NCI-H526 (cell line): Measurements from ENCODE around the gene MATN1.
"Not testable (repeated sequence)": the region's sequence is repeated elsewhere in the genome, so short reads cannot be mapped to it uniquely, and the experiment has no call there.

Experiments
- DNase-seq, 2 experiments: peaks; one replicate each; lab custom pipeline; 2025; lab: John Stamatoyannopoulos, UW

Gene MATN1, protein sequence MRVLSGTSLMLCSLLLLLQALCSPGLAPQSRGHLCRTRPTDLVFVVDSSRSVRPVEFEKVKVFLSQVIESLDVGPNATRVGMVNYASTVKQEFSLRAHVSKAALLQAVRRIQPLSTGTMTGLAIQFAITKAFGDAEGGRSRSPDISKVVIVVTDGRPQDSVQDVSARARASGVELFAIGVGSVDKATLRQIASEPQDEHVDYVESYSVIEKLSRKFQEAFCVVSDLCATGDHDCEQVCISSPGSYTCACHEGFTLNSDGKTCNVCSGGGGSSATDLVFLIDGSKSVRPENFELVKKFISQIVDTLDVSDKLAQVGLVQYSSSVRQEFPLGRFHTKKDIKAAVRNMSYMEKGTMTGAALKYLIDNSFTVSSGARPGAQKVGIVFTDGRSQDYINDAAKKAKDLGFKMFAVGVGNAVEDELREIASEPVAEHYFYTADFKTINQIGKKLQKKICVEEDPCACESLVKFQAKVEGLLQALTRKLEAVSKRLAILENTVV

DNA sequence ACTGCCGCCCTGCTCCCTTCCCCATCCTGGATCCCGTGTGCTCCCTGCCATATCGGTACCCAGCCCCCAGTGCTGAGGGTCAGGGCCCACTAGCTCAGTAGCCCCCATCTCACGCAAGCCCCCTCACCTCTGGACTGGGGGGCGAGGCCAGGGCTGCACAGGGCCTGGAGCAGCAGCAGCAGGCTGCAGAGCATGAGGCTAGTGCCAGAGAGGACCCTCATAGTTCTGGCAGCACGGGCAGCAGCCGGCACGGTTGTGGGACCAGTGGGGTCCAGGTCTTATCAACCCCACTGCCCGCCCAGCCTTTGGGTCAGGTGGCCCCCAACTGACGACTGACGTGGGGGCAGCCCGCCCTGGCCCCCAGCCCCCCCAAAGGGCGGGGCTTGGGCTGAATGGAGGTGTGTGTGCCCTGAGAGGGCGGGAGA is at the start of gene MATN1:
MATN1 (minus strand) TSS at position 255 of the 425 bp plus-strand sequence; CDS start at position 221, 34 bp downstream.
- no peak for DNase-seq

DNA sequence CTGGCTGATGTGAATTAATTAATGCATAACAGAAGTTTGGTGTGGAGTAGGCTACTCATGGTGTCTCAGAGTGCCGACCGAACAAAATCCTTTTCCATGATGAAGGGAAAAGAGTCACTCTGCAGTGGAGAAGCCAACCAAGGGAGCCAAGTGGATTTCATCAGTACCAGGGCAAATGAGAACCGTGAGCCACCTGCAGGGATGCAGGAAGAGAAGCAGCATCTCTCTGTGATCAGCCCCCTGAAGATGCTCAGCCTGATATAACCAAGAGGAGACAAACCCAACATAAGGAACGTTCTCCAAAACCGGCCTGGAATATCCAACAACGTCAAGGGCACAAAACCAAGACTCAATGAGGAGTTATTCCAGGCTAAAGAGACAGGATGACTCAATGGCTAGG is 47.6 kb upstream of the MATN1 start:
- no peak for DNase-seq

DNA sequence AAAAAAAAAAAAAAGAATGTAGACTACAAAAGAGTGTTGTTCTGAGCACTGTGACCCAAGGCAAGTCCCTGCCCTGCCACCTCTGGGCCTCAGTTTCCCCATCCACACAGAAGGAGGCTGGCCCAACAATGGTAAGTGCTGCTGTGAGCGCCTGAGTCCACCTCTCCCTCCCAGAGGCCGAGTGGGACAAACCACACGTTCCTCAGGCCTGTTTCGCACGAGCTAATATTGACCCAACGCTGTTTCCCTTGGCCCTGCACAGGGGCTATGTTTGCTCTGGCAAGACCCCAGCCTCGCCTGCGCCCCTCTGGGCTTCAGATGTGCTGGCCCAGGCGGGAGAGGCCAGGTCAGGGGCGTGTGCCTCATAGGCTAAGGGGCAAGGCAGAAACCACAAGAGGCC is 46.8 kb upstream of the MATN1 start:
- no peak for DNase-seq

DNA sequence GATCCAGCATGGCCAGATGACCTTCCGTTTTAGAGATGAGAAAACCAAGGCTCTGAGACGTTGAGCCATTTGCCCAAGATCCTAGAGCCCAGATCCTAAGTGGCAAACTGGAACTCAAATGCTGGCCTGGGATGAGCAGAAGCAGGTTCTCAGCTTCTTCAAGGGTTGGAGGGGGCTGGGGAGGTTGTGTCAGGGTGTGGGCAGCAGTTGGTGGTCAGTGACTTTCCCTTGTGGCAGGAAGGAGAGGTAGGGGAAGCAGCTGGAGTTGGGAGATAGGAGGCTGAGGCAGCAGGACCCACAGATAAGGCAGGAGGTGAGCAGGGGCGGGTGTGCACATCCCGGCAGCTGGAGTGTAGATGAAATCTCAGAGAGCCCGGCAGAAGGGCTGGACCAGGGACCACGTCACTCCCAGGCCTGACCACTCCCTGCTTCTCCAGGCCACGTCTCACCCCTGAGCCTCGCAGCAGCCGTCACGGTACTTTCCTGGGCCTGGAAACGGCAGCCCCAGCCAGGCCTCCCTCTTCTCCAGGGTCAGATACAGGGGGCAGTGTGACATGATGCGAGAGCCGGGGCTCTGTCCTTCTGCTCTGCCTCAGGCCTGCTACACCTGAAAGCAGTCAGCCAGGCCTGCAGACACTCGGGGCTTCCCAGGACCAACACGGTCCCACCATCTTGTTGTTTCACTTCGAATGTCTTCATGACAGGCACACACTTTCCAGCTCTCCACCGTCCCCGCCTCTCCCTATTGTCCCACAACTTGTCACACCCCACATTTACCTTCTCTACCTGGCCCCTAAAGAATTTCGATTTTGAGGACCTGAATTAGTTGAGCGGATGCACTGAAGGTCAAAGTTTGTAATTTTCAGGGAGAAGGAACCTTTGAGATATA is 45.7 kb upstream of the MATN1 start:
- no peak for DNase-seq

DNA sequence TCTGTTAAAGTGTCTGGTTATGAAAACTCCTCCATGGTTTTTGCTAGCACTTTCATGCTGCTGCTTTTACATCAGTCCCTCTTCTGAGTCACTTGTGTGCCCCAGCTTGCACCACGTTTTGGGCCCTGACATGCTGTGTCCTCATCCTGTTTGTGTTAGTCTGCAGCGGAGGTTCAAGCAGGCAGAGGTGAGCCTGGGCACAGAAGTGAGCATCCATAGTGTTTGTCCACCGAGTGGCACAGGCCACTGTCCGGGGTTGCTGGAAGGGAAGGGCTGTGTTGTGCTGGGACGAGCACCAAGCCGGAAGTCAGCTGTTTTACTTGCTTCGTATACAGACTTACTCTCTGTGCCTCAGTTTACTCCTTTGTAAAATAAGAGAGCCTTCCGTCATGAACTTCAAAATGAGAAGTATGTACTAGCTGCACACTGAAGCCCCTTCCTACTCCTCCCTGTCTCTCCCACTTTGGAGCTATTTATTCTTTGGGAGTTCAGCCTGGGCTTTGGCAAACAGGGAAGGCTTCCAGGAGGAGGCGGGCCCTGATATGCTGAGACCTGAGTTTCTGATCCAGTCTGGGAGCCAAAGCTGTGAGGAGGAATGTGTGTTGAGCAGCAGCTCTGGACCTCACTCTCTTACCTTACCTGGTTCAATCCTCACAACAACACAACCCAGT is 44.9 kb upstream of the MATN1 start:
- no peak for DNase-seq

DNA sequence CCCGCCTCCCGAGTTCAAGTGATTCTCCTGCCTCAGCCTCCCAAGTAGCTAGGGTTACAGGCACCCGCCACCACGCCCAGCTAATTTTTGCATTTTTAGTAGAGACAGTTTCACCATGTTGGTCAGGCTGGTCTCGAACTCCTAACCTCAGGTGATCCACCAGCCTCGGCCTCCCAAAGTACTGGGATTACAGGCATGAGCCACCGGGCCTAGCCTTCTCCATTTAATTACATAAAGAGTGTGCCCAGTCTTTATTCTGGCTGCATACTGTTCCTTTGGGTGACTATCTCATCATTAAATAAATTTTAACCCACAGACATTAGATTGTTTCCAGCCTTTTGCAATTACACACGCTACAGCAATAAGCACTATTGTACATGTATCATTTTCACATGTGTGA is 43.6 kb upstream of the MATN1 start:
- DNase-seq: not testable (repeated sequence)

DNA sequence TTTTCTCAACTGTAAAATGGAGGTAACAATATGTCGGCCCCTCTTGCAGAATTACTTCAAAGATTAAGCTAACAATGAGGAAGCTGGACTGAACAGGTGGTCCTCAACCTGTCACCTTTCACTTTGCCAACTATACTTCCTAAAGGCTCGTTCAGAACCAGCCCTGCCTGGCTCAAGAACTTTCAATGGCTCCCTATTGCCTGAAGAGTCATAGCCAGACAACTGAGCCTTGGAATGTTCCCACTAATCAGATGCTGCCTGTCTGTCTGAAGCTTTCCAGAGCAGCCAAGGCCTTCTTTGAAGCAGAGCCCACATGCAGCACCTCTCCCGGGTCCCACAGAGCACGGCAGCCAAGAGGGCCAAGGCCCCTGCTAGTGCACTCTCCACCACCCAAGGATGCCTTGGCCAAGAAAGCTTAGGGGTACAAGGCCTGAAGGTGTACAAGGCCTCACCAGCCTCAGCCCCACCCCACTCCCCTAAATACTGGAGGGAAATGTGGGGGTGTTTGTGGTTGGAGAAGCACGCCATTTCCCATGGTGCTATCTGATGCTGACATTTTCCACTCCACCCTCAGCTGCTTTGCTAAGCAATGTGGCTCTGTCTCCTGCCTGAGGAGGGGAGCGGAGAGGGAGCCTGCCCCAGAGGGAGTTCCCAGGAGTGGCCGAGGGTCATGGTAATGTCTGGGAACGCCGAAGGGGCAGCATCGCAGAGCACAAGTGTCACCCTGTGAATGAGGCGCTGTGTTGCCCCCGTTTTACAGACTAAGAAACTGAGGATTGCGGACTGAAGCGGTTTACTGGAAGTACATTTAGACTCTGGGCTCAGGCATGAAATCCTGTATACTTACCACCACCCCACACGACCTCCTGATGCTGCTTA is 42.4 kb upstream of the MATN1 start:
- no peak for DNase-seq

DNA sequence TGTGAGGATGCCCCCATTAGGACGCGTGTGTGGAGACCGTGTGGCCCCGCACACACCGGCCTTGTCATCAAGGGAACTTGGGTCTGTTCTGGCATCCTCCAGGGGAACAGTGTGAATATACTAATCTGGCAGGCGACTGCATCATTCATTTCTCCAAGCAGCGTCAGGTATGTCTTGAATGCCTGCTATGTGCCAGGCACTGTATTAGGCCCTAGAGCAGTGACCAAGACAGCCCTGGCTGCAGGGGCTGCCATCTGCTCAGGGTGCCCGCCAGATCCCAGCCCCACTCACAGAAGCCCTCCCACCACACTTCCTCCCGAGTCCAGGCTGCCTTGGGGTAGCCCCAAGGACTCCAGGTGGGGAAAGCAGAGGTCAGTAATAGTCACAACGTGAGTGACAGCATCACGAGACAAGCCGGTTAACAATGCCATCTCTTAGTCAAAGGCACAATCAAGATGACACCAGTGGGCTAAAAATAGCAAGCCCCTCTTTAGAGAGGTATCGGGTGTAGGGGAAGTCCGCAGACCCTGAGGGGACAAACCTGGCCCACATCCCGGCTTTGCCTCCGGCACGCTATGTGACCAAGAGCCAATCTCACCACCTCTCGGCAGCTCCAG is 41.7 kb upstream of the MATN1 start:
- DNase-seq: no peak

DNA sequence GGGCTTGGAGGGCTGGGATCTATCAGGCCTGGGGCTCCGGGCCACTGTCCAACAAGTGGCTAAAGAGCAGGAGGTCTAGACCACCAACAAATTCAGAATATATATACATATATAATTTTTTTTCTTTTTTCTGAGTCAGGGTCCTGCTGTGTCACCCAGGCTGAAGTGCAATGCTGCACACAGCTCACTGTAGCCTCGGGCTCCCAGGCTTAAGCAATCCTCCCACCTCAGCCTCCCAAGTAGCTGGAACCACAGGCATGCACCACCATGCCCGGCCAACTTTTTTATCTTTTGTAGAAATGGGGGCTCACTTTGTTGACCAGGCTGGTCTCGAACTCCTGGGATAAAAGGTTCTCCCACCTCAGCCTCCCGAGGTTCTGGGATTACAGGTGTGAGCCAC is 41.0 kb upstream of the MATN1 start:
- no peak for DNase-seq

DNA sequence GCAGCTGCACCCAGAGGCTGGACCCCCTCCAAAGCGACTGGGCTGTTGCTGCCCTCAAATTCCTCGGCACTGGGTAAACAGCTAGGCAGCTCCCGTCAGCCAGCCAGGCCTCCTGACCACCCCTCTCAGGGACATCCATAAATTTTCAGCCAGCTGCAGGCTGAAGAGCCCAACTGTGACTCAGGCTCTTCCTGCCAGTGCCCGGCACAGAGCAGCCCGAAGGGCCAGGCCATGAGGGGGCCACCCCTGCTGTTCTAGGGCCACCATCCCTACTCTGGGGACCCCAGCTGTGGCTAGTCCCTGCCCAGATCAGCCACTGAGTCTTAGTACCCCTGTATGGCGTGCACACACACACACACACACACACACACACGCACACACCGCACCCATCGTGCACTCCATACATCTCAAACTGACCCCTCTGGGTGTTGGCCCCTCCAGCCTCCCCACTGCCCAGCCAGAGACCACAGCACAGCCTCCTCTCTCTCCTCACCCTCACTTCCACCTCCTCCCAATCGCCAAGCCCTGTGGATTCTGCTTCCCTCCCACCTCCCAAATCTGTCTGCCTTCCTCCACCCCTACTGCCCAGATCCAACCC is 40.4 kb upstream of the MATN1 start:
- DNase-seq: no peak

DNA sequence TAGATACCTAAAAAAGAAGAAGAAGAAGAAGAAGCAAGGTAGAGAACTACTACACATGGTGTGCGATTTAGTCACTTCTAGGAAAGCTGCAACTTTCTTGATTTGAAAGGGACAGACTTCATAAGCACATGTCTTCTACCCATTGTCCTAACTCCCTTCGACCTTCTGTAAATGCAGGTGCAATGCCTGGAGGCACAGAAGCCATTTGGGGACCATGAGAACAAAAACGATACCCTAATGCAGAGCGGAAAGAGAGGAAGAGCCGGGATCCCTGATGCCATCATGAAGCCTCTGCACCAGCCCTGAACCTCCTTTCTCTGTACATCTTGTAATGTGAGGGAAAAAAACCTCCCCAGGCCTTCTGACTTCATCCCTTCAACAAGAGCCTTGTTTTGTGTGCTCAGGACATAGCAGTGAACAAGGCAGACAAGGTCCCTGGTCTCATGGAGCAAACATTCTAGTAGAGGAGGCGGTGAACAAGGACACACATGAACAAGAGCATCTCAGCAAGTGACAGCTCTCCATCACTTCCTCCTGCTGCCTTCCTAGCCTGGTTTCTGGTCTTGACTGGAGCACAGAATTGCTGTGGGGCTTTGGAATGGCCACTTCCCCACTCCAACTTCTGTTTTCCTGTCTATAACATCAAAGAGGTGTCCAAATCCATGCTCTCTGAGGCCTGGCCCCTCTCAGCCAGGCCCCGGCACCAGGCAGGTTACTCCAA is 39.7 kb upstream of the MATN1 start:
- no peak for DNase-seq

DNA sequence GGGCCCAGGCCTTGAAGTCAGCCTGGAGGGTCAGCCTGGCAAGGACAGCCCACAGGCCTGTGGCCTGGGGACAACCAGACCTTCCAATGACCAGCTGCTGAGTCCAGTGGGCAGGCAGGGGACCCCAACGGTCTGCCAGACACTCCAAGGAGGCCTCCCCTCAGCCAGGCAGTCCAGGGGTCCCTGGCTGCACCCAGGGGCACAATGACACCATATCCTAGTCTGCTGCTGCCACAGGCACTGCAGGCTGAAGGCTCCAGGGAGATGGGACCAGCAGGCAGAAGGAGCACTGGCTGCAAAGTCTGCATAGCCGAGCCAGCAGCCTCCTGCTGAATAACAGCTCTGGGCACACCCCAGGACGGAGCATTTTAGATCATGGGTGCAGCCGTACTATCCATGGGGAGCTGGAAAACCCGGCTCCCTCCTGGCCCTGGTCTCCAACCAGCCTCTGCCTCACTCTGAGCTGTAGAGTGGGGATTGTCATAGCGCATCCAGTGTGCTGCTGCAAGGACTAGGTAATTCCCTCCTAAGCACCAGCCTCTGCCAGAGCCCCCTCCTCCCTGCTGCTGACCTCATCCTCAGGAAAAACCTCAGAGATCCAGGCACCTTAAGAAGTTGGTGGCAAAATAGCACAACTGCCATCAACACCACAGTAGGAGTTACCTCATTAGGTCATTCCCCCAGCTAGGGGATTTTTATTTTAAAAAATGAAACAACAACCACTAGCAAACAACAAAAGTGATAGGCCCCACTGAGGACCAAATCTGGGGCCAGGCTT is 39.0 kb upstream of the MATN1 start:
- no peak for DNase-seq

DNA sequence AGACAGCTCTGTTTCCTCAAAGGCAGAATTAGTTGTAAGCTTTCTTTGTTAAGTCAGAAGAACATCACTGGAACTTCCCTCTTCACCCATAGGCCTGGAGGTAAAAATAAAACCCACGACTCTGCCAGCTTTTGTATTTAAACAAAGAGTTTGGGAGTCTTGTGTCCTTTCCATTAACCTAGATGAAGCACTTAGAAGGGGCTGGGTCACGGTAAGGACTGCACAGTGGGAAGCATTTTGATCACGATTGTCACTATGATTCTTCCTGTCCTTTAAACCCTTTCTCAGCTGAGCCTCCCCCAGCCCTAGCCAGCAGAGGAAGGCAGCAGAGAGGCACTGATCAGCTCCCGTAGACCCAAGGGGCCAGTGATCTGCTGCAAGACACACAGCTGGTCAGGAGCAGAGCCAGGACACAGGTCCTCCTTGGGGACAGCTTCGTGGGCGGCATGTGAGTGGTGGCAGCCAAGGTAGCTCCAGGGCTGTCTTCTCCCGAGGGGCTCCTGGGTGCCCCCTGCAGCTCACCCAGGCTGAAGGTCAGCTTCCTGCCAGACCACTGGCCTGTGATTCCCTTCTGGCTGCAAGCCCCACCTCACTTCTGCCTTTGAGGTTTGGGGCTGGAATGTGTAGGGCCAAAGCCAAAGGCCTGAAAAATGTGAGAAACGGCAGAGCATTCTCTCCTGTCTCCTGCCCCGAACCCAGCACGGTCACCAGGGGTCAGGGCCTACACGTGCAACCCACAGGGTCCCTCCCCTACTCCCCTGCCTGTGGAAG is 38.2 kb upstream of the MATN1 start:
- DNase-seq: no peak

DNA sequence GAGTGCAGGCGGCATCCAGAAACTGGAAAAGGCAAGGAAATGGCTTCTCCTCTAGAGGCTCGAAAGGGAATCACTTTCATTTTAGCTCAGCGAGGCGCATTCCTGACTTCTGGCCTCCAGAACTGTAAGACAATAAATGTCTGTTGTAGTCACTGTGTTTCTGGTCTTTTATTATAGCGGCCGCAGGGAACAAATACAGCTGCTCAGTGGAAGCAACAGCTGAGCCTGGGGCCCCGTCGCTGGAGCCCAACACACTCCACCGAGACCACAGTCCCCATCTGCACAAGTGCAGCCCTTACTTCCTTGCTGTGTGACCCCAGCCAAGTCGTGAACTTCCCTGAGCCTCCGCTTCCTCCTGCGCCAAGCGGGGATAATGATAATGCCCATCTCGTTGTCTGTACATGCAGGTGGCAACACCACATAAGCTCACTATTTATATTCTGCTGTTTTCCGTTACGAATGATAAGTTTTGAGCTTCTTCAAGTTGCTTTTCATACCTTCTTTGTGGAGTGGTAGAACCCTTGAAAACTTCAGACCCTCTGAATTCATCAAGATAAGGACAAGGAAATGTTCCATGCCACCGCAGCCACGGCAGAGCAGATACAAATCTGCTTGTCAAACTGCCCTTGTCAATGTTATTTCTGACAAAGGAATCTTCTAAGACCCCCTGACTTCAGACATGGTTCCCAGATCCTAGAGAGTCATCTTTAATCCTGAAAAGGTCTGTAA is 37.4 kb upstream of the MATN1 start:
- no peak for DNase-seq

DNA sequence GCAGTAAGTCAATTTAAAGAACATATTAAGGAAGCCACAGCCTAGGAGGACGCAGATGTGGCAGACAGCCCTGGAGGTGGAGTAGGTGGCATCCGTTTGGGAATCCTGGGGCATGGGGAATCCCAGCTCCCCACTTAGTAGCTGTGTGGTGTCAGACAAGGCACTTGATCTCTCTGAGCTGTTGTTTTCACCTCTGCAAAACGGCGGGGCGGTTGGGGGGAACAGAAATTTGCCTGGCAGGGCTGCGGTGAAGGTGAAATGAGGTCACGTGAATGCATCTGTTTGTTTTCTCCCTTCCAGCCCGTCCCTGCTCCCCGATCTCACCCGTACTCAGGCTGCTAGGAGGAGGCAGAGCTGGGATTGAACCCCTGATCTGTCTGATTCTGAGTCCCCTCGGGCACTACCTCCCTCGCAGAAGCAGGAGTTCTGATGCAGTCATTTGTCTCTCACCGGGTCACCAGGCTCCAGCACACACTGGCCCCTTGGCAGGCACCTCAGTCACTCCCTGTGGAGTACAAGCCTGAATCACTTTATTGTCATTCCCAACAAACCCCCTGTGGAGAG is 36.4 kb upstream of the MATN1 start:
- no peak for DNase-seq

DNA sequence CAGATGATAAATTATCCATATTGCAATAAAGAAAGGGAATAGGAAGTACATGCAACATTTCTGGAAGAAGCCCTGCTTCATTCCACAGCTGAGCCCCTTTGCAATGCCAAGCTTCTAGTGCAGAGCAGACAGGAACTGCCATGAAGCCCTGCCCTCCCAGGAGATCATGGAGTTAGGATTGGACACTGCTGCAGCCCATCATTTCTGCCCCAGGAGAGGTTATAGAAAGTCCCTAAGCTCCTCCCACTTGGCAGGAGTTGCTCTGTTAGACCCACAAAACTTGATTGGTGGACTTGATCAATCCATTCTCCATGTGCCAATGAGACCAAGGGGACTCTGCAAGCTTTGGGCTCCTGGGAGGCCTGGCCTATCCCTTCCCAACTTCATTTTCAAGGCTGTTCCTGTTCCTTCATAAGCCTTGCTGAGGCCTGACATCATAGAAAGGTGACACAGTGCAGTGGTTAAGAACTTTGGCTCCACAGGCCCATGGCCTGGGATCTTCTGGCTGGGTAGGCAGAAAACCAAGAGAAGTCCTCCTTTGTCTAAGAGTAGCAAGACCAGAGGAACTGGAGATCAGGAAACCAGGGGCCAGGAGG is 35.5 kb upstream of the MATN1 start:
- DNase-seq: peak in 1 of 2 experiments; percentile 34
